Loucy (cell line): ENCODE results near the gene IQCK.

Source experiments
- H2AFZ ChIP-seq: fragments of 200-600 bp; sonication (generic); 2 replicates; pipeline ENCODE4 v1.6.0; 2016; ENCODE audit warnings: antibody characterized with exemption, mild to moderate bottlenecking, low read length, moderate library complexity
- H3F3A ChIP-seq: fragments of 200-600 bp; 2 replicates; pipeline ENCODE4 v1.6.0; 2016; ENCODE audit warnings: antibody characterized with exemption, low read depth, mild to moderate bottlenecking
- H3K27me3 ChIP-seq: fragments of 200-600 bp; sonication (generic); 2 replicates; pipeline ENCODE4 v1.6.1; 2014; ENCODE audit warnings: low read length, mild to moderate bottlenecking; ENCODE audit not compliant: insufficient read depth, poor library complexity, severe bottlenecking
- H3K36me3 ChIP-seq: fragments of 200-600 bp; sonication (generic); 2 replicates; pipeline ENCODE4 v1.6.1; 2016; ENCODE audit warnings: low read length; ENCODE audit not compliant: insufficient read depth
- H3K4me1 ChIP-seq: fragments of 200-600 bp; sonication (generic); 2 replicates; pipeline ENCODE4 v1.5.1; 2014; ENCODE audit warnings: low read length, mild to moderate bottlenecking; ENCODE audit not compliant: insufficient read depth, poor library complexity, severe bottlenecking
- H3K4me2 ChIP-seq: fragments of 200-600 bp; sonication (generic); 2 replicates; pipeline ENCODE4 v1.6.0; 2014; ENCODE audit warnings: antibody characterized with exemption, low read length, low read depth, mild to moderate bottlenecking; ENCODE audit not compliant: poor library complexity, severe bottlenecking
- H3K4me3 ChIP-seq: fragments of 200-600 bp; sonication (generic); 2 replicates; pipeline ENCODE4 v1.5.1; 2014; ENCODE audit warnings: low read length, mild to moderate bottlenecking, mixed read lengths; ENCODE audit not compliant: poor library complexity, severe bottlenecking
- H3K79me2 ChIP-seq: fragments of 200-600 bp; sonication (generic); 2 replicates; pipeline ENCODE4 v1.6.1; 2014; ENCODE audit warnings: low read length; ENCODE audit not compliant: insufficient read depth
- H3K9ac ChIP-seq: fragments of 200-600 bp; sonication (generic); 2 replicates; pipeline ENCODE4 v1.6.0; 2014; ENCODE audit warnings: mild to moderate bottlenecking, low read depth, low read length, moderate library complexity; ENCODE audit not compliant: poor library complexity, severe bottlenecking
- H3K9me2 ChIP-seq: fragments of 200-600 bp; sonication (generic); replicated peaks from 2 replicates; pipeline ENCODE4 v1.6.1; 2016; ENCODE audit warnings: low read depth, low read length, mixed read lengths
- H3K9me3 ChIP-seq: fragments of 200-600 bp; sonication (generic); 2 replicates; pipeline ENCODE4 v1.6.1; 2014; ENCODE audit warnings: mild to moderate bottlenecking, antibody characterized with exemption, low read length, low read depth; ENCODE audit not compliant: insufficient read depth
- H4K20me1 ChIP-seq: fragments of 200-600 bp; sonication (generic); 2 replicates; pipeline ENCODE4 v1.6.0; 2014; ENCODE audit warnings: antibody characterized with exemption, low read length, mild to moderate bottlenecking; ENCODE audit not compliant: insufficient read depth, poor library complexity, severe bottlenecking
- CTCF ChIP-seq: fragments of 200-600 bp; sonication (generic); conservative IDR thresholded peaks from 2 replicates; pipeline ENCODE4 v1.5.1; 2014; ENCODE audit warnings: mild to moderate bottlenecking, antibody characterized with exemption, low read length
- EZH2phosphoT487 ChIP-seq: fragments of 200-600 bp; IDR thresholded peaks from 2 replicates; pipeline ENCODE4 v1.6.1; 2018; ENCODE audit warnings: antibody characterized with exemption, mild to moderate bottlenecking, moderate library complexity, borderline replicate concordance

IQCK gene

DNA sequence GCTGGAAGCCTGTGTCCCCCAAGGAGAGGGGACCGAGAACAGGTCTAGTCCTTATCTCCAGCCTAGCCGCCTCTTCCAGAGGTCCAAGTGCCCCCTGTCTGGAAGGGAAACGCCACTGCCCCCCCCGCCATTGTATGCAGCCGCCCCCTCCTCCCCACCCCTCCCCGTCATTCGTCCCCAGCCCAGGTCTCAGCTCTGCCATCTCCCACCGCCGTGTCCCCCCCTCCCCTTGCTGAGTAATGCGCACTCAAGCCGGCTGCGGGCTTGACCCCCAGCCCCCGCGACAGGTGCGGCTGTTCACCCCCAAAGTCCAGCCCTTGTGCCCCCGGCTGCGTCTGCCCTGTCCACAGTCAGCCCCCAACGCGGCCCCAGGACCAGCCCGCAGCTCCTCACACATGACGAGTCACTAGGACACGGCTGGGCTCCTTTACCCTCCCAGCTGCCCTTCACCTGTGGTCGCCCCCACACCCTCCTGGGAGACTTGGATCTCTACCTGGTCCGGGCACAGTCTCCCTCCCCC lies 166.0 kb downstream of the IQCK start:
- Histone ChIP-seq H2AFZ (no peak overlapping the region), H4K20me1 (no peaks in the 10 kb centered on the region), H3K9ac (no peak overlapping the region), H3K4me2 (no peak overlapping the region), H3K4me1 (no peaks in the 10 kb centered on the region), H3F3A (no peaks in the 10 kb centered on the region), H3K79me2 (no peaks in the 10 kb centered on the region), H3K9me3 (no peaks in the 10 kb centered on the region), H3K36me3 (no peaks in the 10 kb centered on the region), H3K27me3 (no peaks in the 10 kb centered on the region), H3K4me3 (no peak overlapping the region), H3K9me2 (no peaks in the 10 kb centered on the region)
- TF ChIP-seq CTCF = no peak
- TF ChIP-seq EZH2phosphoT487 = no peak

GRCh38 chr16:19884611-19885450 lies 166.8 kb downstream of the IQCK start, which contains the start of gene GPRC5B:
Gene GPRC5B, minus strand, starts transcription at chr16:19884848. Its CDS starts 12,003 bp downstream, at chr16:19872845.
- Histone ChIP-seq H3K36me3 (no peaks in the 10 kb centered on the region), H3K4me2 (no peak within 1 kb of the TSS), H3K4me1 (no peaks in the 10 kb centered on the region), H3K79me2 (no peaks in the 10 kb centered on the region), H3K4me3 (no peak within 1 kb of the TSS), H3K9me2 (no peaks in the 10 kb centered on the region), H3F3A (no peaks in the 10 kb centered on the region), H3K27me3 (no peaks in the 10 kb centered on the region), H4K20me1 (no peaks in the 10 kb centered on the region), H3K9ac (no peak within 1 kb of the TSS), H2AFZ (no peak within 1 kb of the TSS), H3K9me3 (no peaks in the 10 kb centered on the region)
- TF ChIP-seq EZH2phosphoT487 (no peak), CTCF (no peak)

DNA sequence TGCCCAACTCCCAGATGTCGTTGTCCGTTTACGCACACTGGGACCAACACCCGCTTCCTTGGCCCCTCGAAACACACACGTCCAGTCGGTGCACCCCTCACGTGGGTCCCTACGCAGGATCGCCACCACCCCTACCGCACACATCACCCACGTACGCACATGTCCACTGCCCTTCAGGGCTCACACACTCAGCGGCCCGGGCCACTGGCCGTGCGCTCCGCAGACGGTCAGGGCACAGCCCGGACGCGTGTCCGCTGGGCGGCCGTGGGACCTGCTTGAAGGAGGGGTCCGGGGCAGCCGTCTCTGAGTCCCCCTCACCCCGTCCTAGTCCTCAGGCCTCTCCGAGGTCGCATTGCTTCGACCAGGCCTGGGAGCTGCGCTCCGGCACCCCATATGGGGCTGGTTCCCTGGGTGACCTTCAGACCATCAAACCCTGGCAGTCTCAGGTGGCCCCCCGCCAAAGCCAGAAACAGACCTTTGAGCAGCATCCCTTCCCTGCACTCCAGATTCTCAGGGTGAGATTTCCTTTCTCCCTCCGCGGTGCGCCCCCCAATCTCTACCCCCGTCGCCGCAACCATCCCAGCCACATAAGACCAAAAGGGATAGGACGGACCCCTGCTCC lies 167.5 kb downstream of the IQCK start:
- H3F3A ChIP-seq = no peaks in the 10 kb centered on the region
- H3K9ac ChIP-seq = no peak overlapping the region
- H2AFZ ChIP-seq = no peak overlapping the region
- H3K4me1 ChIP-seq = no peaks in the 10 kb centered on the region
- no peaks in the 10 kb centered on the region for H3K9me3 ChIP-seq
- H3K27me3 ChIP-seq = no peaks in the 10 kb centered on the region
- no peak overlapping the region for H3K4me2 ChIP-seq
- no peaks in the 10 kb centered on the region for H3K36me3 ChIP-seq
- no peaks in the 10 kb centered on the region for H3K9me2 ChIP-seq
- H4K20me1 ChIP-seq = no peaks in the 10 kb centered on the region
- TF ChIP-seq CTCF = no peak
- TF ChIP-seq EZH2phosphoT487 = no peak
- no peaks in the 10 kb centered on the region for H3K79me2 ChIP-seq
- no peak overlapping the region for H3K4me3 ChIP-seq
